ENCODE measurements around the gene CNDP2.

- TF ChIP-seq CTCF (conservative IDR thresholded peaks at IDR 0.05; ENCODE audit: low read depth, low read length) (no peak), EZH2 (IDR thresholded peaks at IDR 0.05; ENCODE audit: low read length, unreplicated experiment) (no peak)
Observed at GRCh38 chr18:74529378-74529777, 33.2 kb downstream of the CNDP2 start.
